Posterior vena cava (tissue), 2 donors: Measurements from ENCODE around the gene CCDC32. TPM values are rescaled to one million over a fixed set of nuclear protein-coding genes. Genes with fewer than 3 reads are reported as not detected.

Source experiments
- DNase-seq: peaks from one replicate; pipeline ENCODE4 v3.0.0-alpha.2; 2020; ENCODE audit warnings: low spot score
- intact Hi-C, 2 donors: fragments of 100-400 bp; cut with DNase I; formaldehyde crosslinking; loops; one replicate each; pipeline versions ENCODE4 v1.14.1 to v1.14.2; 2022 to 2023
- total RNA-seq, 2 donors: library from RNA; stranded (reverse); fragmentation: NEBNext Ultra II Directional; extraction: Animal tissue kit (Norgen Biotek cat#: 25700); gene quantifications; one replicate each; pipeline ENCODE4 v1.2.1, GENCODE V29; 2021
- donor health status: DM: yes; HTN: yes; CAD: no.
- donor health status: DM: yes; HTN: yes; CAD: no.

The CCDC32 gene
- total RNA-seq, 2 donors from 2014 or later = 27.0 to 31.1 TPM

- intact Hi-C loops = no loop called here
- no peak for DNase-seq
Observed at GRCh38 chr15:40575113-40575512, 10.3 kb upstream of the CCDC32 start.

- peak; percentile 98 for DNase-seq
- intact Hi-C loops = no loop called here
Observed at GRCh38 chr15:40569129-40569953, 4.5 kb upstream of the CCDC32 start, which contains the start of gene RPUSD2. RPUSD2 (plus strand) TSS chr15:40569299; CDS start chr15:40569338, 39 bp downstream.

GRCh38 chr15:40567111-40567510 is 2.3 kb upstream of the CCDC32 start:
- intact Hi-C loops = no loop called here
- no peak for DNase-seq

GRCh38 chr15:40565333-40566238 is 744 bp upstream of the CCDC32 start:
- DNase-seq = no peak
- intact Hi-C loops = no loop called here

- intact Hi-C loops = no loop called here
- DNase-seq = no peak
Observed at GRCh38 chr15:40563426-40563825, 1.4 kb downstream of the CCDC32 start.

GRCh38 chr15:40562691-40563090 is 2.2 kb downstream of the CCDC32 start:
- no peak for DNase-seq
- intact Hi-C loops = no loop called here

- no peak for DNase-seq
- intact Hi-C loops = no loop called here
Observed at GRCh38 chr15:40558952-40559742, 5.7 kb downstream of the CCDC32 start.

GRCh38 chr15:40555876-40556275 is 9.0 kb downstream of the CCDC32 start:
- DNase-seq = no peak
- intact Hi-C loops = no loop called here

- intact Hi-C loops = no loop called here
- no peak for DNase-seq
Observed at GRCh38 chr15:40554161-40554525, 10.7 kb downstream of the CCDC32 start.

GRCh38 chr15:40550341-40551037 is 14.4 kb downstream of the CCDC32 start:
- DNase-seq = no peak
- intact Hi-C loops = no loop called here

- DNase-seq = no peak
- intact Hi-C loops = no loop called here
Observed at GRCh38 chr15:40549894-40550293, 14.9 kb downstream of the CCDC32 start.

- DNase-seq = no peak
- intact Hi-C loops = no loop called here
Observed at GRCh38 chr15:40548610-40549009, 16.2 kb downstream of the CCDC32 start.

- intact Hi-C loops = no loop called here
- no peak for DNase-seq
Observed at GRCh38 chr15:40545457-40545856, 19.4 kb downstream of the CCDC32 start.

GRCh38 chr15:40543631-40544294 is 21.1 kb downstream of the CCDC32 start:
- intact Hi-C loops = no loop called here
- DNase-seq = no peak

- intact Hi-C loops = no loop called here
- no peak for DNase-seq
Observed at GRCh38 chr15:40543082-40543481, 21.8 kb downstream of the CCDC32 start.

- intact Hi-C loops = no loop called here
Observed at GRCh38 chr15:40538976-40539375, 25.9 kb downstream of the CCDC32 start.

GRCh38 chr15:40536501-40536900 is 28.3 kb downstream of the CCDC32 start:
- intact Hi-C loops = no loop called here
- DNase-seq = no peak

More at GRCh38 chr15:40538976-40539375, 25.9 kb downstream of the CCDC32 start:
- no peak for DNase-seq

GRCh38 chr15:40534371-40534770 is 30.5 kb downstream of the CCDC32 start:
- intact Hi-C loops = no loop called here
- no peak for DNase-seq
